UCSD-AML1 (cell line): Measurements from ENCODE around the gene C3orf52.
A peak's percentile ranks its signal among the peaks of the same experiment; 100 is the strongest.

ENCODE experiments used
- DNase-seq: peaks from one replicate; lab custom pipeline; 2025; ENCODE audit not compliant: unreplicated experiment; lab: John Stamatoyannopoulos, UW

C3orf52 gene

GRCh38 chr3:112117841-112118571 is 31.8 kb downstream of the C3orf52 start:
- no peak for DNase-seq

- no peak for DNase-seq
These were observed 34.0 kb downstream of the C3orf52 start for GRCh38 chr3:112119962-112120836.

- no peak for DNase-seq
These were observed 35.7 kb downstream of the C3orf52 start for GRCh38 chr3:112121577-112122547.

DNA sequence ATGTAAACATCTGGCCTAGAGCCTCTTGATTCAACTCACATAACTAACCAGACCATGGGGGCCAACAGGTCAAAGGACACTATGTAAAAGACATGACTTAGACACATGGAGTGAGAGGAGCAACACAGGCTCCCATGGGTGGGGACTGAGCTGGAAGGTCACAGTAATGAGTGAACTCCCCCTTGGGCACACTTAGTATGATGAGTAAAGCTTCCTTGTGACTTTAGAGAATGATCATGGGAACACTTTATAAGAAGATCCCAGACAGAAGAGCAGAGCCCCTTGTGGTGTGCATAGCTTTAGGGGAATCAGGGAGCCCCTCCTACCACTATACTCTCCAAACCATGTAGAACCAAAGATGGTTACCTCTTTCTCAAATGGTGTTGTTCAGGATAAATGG is 36.7 kb downstream of the C3orf52 start:
- DNase-seq = no peak

- no peak for DNase-seq
These were observed 37.4 kb downstream of the C3orf52 start for GRCh38 chr3:112123548-112123947.

- DNase-seq = no peak
These were observed 38.9 kb downstream of the C3orf52 start for GRCh38 chr3:112124907-112125607.

- no peak for DNase-seq
These were observed 40.3 kb downstream of the C3orf52 start for GRCh38 chr3:112126511-112126911.

DNA sequence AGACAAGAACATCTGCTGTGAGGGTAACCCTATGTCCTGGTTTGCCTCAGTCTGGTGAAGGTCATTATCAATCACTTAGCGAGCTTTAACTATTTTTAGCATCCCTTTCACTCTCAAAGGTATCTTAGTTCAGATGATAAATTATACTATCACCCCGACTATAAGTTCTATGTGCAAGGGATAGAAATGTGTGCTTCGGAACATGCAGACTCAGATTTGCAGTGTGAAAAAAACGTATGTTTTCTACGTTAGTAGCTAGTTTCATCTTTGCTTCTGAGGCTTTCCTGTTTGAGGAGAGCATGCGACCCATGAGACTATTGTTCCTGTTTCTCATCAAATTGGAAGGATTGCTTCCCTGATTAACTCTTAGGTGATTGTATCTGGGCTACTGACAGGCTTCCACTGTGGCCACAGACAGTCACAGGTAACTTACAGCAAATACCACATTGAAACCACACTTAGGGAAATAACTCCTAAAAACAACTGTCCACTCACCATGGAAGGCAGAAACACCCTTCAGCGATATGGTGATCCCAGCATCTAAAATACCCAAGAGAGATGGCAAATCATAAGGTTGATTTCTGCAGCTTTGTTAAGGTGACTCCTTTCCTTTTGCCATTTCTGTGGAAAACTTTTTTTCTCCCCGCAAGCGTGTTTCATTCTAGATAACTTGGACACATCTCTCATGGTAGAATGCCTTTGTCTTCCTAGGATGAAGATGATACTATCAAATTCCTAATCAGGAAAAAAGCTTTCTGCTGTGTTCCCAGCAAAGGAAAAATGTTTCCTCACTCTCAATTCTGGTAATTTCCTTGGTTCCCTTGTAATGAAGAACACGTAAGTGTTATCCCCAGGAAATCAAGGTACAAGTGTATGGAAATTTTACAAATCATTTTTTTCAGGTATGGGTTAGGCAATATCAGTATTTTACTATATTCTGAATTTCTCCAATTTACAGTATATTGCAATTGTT is 41.6 kb downstream of the C3orf52 start:
- DNase-seq = no peak

GRCh38 chr3:112128843-112129727 is 42.9 kb downstream of the C3orf52 start:
- no peak for DNase-seq

- DNase-seq = no peak
These were observed 43.9 kb downstream of the C3orf52 start for GRCh38 chr3:112129925-112130637.

- DNase-seq = no peak
These were observed 44.4 kb downstream of the C3orf52 start for GRCh38 chr3:112130638-112130993.

DNA sequence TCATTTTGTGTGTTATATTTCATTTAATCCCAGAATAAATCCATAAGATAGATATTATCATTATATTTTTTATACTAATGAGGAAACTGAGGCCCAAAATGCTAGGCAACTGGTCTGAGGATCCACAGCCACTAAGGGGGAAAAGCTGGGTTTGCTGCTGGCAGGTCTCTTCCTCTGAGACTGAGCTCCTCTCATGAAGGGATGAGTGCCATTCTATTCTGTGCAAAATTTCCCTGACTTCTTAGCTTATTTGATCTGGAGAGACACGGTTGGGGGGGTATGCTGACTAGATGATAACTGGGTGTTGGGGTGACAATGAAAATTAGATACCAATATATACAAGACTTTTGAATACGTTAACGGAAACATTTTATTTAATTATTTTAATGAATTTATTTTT is 44.9 kb downstream of the C3orf52 start:
- DNase-seq = no peak

GRCh38 chr3:112132088-112132487 is 45.9 kb downstream of the C3orf52 start:
- no peak for DNase-seq

GRCh38 chr3:112132554-112132953 is 46.4 kb downstream of the C3orf52 start:
- no peak for DNase-seq

DNA sequence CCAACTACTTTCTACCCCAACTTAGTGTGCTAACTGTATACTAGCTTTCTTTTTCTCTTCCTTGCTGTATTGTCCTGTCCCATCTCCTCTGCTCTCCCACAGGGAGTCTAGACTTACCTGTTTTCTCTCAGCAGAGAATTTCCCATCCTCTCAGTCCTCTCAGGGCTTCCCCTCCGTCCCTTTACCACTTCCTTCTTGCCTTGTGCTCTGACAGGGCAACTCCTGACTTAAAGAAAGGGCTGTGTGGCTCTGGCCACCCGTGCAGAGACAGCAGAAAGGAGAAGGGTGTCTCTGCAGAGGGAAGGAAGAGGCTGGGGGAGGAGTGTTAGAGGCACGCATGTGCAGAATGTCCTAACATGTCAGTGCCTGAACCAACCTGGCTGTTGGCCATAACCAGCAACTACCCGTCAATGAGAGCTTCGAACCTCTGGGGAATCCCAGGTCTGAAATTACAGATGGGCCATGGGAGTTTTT is 46.8 kb downstream of the C3orf52 start, which contains the start of gene GCSAM:
Gene GCSAM (minus strand): TSS at position 274 of the 474 bp plus-strand sequence. CDS start 128 bp downstream, at position 146.
- peak; percentile 33 for DNase-seq

DNA sequence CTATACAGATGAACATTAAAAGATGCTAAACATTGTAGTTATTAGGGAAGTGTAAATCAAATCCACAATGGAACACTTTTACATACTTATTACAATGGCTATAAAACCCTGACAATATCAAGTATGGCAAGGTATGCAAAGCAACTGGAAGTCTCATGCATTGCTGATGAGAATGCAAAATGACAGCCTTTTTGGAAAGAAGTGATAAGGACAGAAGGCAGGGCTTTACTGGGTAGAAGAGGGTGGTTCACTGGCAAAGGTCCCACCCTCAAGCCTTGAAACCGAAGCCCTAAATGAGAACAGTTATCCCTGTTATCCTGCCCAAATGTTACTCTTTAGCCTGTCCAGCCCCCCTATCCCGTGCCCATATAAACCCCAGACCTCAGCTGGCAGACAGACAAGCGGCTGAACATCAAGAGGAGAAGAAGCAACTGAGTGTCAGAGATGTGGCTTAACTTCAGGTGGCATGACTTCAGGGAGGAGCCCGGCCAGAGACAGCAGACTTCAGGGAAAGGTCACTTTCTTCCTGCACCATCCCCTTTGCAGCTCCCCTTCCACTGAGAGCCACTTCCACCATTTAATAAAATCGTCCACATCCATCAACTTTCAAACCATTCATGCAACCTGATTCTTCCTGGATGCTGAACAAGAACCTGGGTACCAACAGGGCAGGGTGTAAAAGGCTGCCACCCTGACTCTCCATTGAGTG is 47.6 kb downstream of the C3orf52 start:
- DNase-seq = no peak
